Nephron (organoid): ENCODE results near the gene TCERG1L.

Source experiments
- H3K27ac Mint-ChIP-seq, 3 experiments: 2 replicates each; pipeline ENCODE4 v1.8.0; 2020; ENCODE audit warnings: mixed read lengths in 3 of 3, mild to moderate bottlenecking in 2 of 3, moderate library complexity in 1 of 3
- H3K27me3 Mint-ChIP-seq: 2 replicates; pipeline ENCODE4 v1.8.0; 2021; ENCODE audit warnings: low read depth, mild to moderate bottlenecking, moderate library complexity, mixed read lengths
- H3K36me3 Mint-ChIP-seq: 2 replicates; pipeline ENCODE4 v1.8.0; 2020; ENCODE audit warnings: low read depth, mixed read lengths
- H3K4me1 Mint-ChIP-seq: 2 replicates; pipeline ENCODE4 v1.8.0; 2020; ENCODE audit warnings: mixed read lengths
- H3K4me3 Mint-ChIP-seq, 3 experiments: 2 replicates each; pipeline ENCODE4 v1.8.0; 2020; ENCODE audit warnings: mild to moderate bottlenecking in 3 of 3, mixed read lengths in 3 of 3, moderate library complexity in 2 of 3
- H3K9me3 Mint-ChIP-seq: 2 replicates; pipeline ENCODE4 v1.8.0; 2020; ENCODE audit warnings: mixed read lengths
- TF ChIP-seq, protein P1 (sequence below), 3 experiments: fragments of 200-600 bp; sonication (generic); IDR thresholded peaks; one replicate each; pipeline ENCODE4 v1.5.0; 2021; ENCODE audit warnings: antibody characterized with exemption in 3 of 3; ENCODE audit not compliant: unreplicated experiment in 3 of 3

Gene TCERG1L

DNA sequence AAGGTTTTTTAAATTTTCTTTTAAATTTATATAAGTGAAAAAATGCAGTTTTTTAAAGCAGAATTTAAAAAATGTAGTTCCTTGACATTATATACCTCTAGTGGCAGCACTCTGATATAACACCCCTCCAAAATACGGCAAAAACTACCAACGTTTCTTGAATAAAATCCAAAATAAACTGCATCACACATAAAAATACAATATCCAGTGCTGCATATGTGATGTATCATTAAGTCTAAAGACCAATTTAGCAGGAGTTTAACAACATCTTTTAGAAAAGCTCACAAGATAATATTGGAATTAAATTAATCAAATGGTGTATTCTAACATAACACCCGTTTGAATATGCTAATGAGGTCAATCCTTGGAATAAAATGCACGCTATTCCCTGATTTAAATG is 1.4 kb downstream of the TCERG1L start:
- H3K4me1 Mint-ChIP-seq = peaks cover 13% of the 10 kb centered on the region
- H3K9me3 Mint-ChIP-seq = no peaks in the 10 kb centered on the region
- H3K4me3 Mint-ChIP-seq = peak overlapping the region; percentile 71 to 80 (median 80)
- no peak overlapping the region for H3K27ac Mint-ChIP-seq
- H3K36me3 Mint-ChIP-seq = no peaks in the 10 kb centered on the region
- peaks cover 73% of the 10 kb centered on the region for H3K27me3 Mint-ChIP-seq
- TF ChIP-seq, protein P1, sequence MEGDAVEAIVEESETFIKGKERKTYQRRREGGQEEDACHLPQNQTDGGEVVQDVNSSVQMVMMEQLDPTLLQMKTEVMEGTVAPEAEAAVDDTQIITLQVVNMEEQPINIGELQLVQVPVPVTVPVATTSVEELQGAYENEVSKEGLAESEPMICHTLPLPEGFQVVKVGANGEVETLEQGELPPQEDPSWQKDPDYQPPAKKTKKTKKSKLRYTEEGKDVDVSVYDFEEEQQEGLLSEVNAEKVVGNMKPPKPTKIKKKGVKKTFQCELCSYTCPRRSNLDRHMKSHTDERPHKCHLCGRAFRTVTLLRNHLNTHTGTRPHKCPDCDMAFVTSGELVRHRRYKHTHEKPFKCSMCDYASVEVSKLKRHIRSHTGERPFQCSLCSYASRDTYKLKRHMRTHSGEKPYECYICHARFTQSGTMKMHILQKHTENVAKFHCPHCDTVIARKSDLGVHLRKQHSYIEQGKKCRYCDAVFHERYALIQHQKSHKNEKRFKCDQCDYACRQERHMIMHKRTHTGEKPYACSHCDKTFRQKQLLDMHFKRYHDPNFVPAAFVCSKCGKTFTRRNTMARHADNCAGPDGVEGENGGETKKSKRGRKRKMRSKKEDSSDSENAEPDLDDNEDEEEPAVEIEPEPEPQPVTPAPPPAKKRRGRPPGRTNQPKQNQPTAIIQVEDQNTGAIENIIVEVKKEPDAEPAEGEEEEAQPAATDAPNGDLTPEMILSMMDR (IDR thresholded peaks at IDR 0.05; ENCODE audit: unreplicated experiment in 3 of 3) = peak; percentile 57 to 67 (median 60)

DNA sequence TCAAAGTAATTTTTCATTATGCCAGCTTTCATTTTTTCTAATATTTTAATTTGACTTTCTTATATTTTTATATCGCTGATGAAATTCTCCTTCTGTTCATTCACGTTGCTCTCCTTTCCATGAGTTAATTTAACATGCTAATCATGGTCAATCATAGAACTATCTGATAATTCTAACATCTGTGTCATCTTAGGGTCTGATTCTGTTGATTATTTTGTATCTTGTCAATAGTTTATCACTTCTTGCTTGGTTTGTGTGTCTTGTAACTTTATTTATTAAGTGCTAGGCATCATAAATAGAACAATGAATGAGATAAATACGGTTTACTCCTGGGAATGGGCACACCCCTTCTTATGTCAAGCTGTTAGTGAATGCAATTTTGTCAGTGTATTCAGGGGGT is 11.0 kb downstream of the TCERG1L start:
- H3K36me3 Mint-ChIP-seq = peaks cover 4% of the 10 kb centered on the region
- H3K9me3 Mint-ChIP-seq = peaks cover 29% of the 10 kb centered on the region
- H3K27me3 Mint-ChIP-seq = peaks cover 21% of the 10 kb centered on the region
- no peak overlapping the region for H3K27ac Mint-ChIP-seq
- no peaks in the 10 kb centered on the region for H3K4me1 Mint-ChIP-seq
- TF ChIP-seq, protein P1 (IDR thresholded peaks at IDR 0.05; ENCODE audit: unreplicated experiment in 3 of 3) = no peak
- no peak overlapping the region for H3K4me3 Mint-ChIP-seq

DNA sequence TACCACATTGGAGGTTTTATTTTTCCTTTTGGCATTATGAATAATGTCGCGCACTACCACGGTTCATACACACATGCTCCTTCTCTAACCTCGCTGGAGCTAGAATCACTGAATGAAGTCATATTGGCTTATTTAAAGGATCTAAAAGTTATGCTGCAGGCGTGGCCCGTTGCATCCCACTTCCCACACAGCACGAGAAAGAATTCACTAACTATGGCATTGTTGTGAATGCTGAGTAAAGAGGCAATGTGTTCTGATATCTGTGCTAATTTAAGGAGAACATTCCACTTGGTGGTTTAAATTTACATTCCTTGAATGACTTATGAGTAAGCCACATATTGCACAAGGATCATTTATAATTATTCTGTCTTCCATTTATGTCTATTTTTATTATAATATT is 20.7 kb downstream of the TCERG1L start:
- Mint-ChIP-seq H3K36me3 (no peaks in the 10 kb centered on the region), H3K4me3 (no peak overlapping the region), H3K9me3 (peaks cover 9% of the 10 kb centered on the region), H3K27me3 (peaks cover 12% of the 10 kb centered on the region), H3K4me1 (no peaks in the 10 kb centered on the region), H3K27ac (no peak overlapping the region)
- TF ChIP-seq, protein P1 (IDR thresholded peaks at IDR 0.05; ENCODE audit: unreplicated experiment in 3 of 3) = no peak

DNA sequence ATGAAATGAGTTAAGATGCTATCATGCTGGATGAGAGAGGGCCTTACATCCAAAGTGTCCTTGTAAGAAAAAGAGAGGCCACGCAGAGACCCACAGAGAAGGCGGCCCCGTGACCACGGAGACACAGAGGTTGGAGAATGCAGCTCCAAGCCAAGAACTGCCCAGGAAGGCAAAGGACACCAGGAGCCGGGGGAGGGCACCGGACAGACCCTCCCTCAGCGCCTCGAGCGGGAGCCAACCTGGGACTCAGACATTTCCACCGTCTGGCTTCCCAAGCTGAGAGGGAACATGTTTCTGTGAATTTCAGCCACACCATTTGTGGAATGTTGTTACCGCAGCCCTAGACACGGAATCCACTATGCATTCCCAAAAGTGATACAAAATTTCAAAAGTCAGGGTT is 22.9 kb downstream of the TCERG1L start:
- TF ChIP-seq, protein P1 (IDR thresholded peaks at IDR 0.05; ENCODE audit: unreplicated experiment in 3 of 3) = no peak
- H3K27me3 Mint-ChIP-seq = peaks cover 8% of the 10 kb centered on the region
- H3K27ac Mint-ChIP-seq = no peak overlapping the region
- no peaks in the 10 kb centered on the region for H3K4me1 Mint-ChIP-seq
- no peaks in the 10 kb centered on the region for H3K36me3 Mint-ChIP-seq
- H3K4me3 Mint-ChIP-seq = no peak overlapping the region
- H3K9me3 Mint-ChIP-seq = peaks cover 4% of the 10 kb centered on the region

GRCh38 chr10:131282961-131283360 is 28.6 kb downstream of the TCERG1L start:
- Mint-ChIP-seq H3K4me1 (no peaks in the 10 kb centered on the region), H3K36me3 (no peaks in the 10 kb centered on the region), H3K27me3 (peaks cover 17% of the 10 kb centered on the region), H3K27ac (no peak overlapping the region), H3K4me3 (no peak overlapping the region), H3K9me3 (no peaks in the 10 kb centered on the region)
- TF ChIP-seq, protein P1 (IDR thresholded peaks at IDR 0.05; ENCODE audit: unreplicated experiment in 3 of 3) = no peak

- no peaks in the 10 kb centered on the region for H3K36me3 Mint-ChIP-seq
- no peaks in the 10 kb centered on the region for H3K4me1 Mint-ChIP-seq
- peaks cover 28% of the 10 kb centered on the region for H3K27me3 Mint-ChIP-seq
- H3K27ac Mint-ChIP-seq = no peak overlapping the region
- no peak overlapping the region for H3K4me3 Mint-ChIP-seq
- H3K9me3 Mint-ChIP-seq = no peaks in the 10 kb centered on the region
- TF ChIP-seq, protein P1 (IDR thresholded peaks at IDR 0.05; ENCODE audit: unreplicated experiment in 3 of 3) = no peak
These were observed 31.4 kb downstream of the TCERG1L start for GRCh38 chr10:131280101-131280500.
